HUES6 (cell line): Measurements from ENCODE around the gene GPR139.

ENCODE experiments used
- H3K27ac ChIP-seq: 2 replicates; pipeline ENCODE4 v1.7.0; 2013; ENCODE audit warnings: low read depth, mild to moderate bottlenecking, low read length, inconsistent platforms
- H3K27me3 ChIP-seq: 2 replicates; pipeline ENCODE4 v1.6.1; 2013; ENCODE audit warnings: low read length; ENCODE audit not compliant: control insufficient read depth, insufficient read depth
- H3K36me3 ChIP-seq: 2 replicates; pipeline ENCODE4 v1.6.1; 2013; ENCODE audit warnings: low read length; ENCODE audit not compliant: control insufficient read depth, insufficient read depth
- H3K4me1 ChIP-seq: 2 replicates; pipeline ENCODE4 v1.6.1; 2013; ENCODE audit warnings: low read length; ENCODE audit not compliant: control insufficient read depth, insufficient read depth
- H3K4me3 ChIP-seq: 2 replicates; pipeline ENCODE4 v1.5.1; 2013; ENCODE audit warnings: low read depth, low read length
- H3K9ac ChIP-seq: one replicate; pipeline ENCODE4 v1.6.1; 2013; ENCODE audit warnings: mild to moderate bottlenecking, low read length
- H3K9me3 ChIP-seq: 2 replicates; pipeline ENCODE4 v1.6.1; 2013; ENCODE audit warnings: low read depth, low read length; ENCODE audit not compliant: control insufficient read depth, insufficient read depth

The GPR139 gene

DNA sequence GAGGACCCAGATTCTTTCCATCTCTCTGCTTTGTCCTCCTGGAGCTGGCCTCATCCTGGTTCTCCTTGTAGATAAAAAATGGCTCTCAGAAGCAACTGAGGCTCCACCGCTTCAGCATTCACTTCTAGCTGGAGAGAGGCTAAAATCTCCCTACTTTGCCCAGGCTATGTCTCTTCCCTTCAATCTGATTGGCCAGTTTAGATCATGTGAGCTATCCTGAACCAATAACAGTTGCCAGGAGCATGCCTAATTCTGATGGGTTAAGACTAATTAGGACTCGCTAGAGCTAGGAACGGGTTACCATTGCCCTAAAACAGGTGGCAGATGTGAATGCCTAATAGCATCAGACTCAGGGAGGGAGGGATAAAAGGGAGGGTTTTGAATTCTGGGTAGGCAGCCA is 89.6 kb downstream of the GPR139 start:
- H3K27ac ChIP-seq: no peak overlapping the region
- H3K4me3 ChIP-seq: no peak overlapping the region
- no peaks in the 10 kb centered on the region for H3K9me3 ChIP-seq
- no peaks in the 10 kb centered on the region for H3K27me3 ChIP-seq
- H3K9ac ChIP-seq: no peak overlapping the region
- peaks cover 7% of the 10 kb centered on the region for H3K4me1 ChIP-seq
- H3K36me3 ChIP-seq: no peaks in the 10 kb centered on the region
